Dermis microvascular lymphatic vessel endothelial cell (primary cell): ENCODE data around the gene PARD6G. TPM values are rescaled to one million over a fixed set of nuclear protein-coding genes. Genes with fewer than 3 reads are reported as not detected.

Experiments
- DNase-seq, 2 donors: peaks; one replicate each; pipeline versions ENCODE4 v3.0.0 to v3.0.0-alpha.2; 2010; ENCODE audit warnings: low read depth in 2 of 2
- total RNA-seq: library from RNA; depleted of rRNA; stranded (reverse); fragments of >200 nt; gene quantifications from 2 replicates; pipeline ENCODE4 v1.2.1, GENCODE V29; 2014

Gene PARD6G
- total RNA-seq, 1 donor from 2014 or later = 34.7 TPM

- DNase-seq = peak; percentile 34 to 65
These were observed 99.6 kb downstream of the PARD6G start for GRCh38 chr18:80147418-80148325.

- DNase-seq = peak in 1 of 2 donors; percentile 11
These were observed 100.3 kb downstream of the PARD6G start for GRCh38 chr18:80147037-80147417.

- peak in 1 of 2 donors; percentile 14 for DNase-seq
These were observed 102.0 kb downstream of the PARD6G start for GRCh38 chr18:80145196-80145804.

- peak; percentile 32 to 79 for DNase-seq
These were observed 103.4 kb downstream of the PARD6G start for GRCh38 chr18:80143881-80144280.

- DNase-seq = no peak
These were observed 106.8 kb downstream of the PARD6G start for GRCh38 chr18:80140455-80140985.

GRCh38 chr18:80137976-80138375, 109.3 kb downstream of the PARD6G start:
- DNase-seq = no peak

- DNase-seq = no peak
These were observed 110.2 kb downstream of the PARD6G start for GRCh38 chr18:80137137-80137536.

- DNase-seq = no peak
These were observed 110.6 kb downstream of the PARD6G start for GRCh38 chr18:80136679-80137078.

GRCh38 chr18:80135136-80135535, 112.2 kb downstream of the PARD6G start:
- DNase-seq = no peak

- no peak for DNase-seq
These were observed 114.2 kb downstream of the PARD6G start for GRCh38 chr18:80133124-80133523.

- no peak for DNase-seq
These were observed 115.0 kb downstream of the PARD6G start for GRCh38 chr18:80132180-80132812.

GRCh38 chr18:80130555-80130954, 116.8 kb downstream of the PARD6G start:
- DNase-seq = no peak

- DNase-seq = no peak
These were observed 117.5 kb downstream of the PARD6G start for GRCh38 chr18:80129672-80130367.

GRCh38 chr18:80127635-80128034, 119.7 kb downstream of the PARD6G start:
- DNase-seq = no peak

GRCh38 chr18:80126797-80127196, 120.5 kb downstream of the PARD6G start:
- DNase-seq = no peak

- no peak for DNase-seq
These were observed 123.2 kb downstream of the PARD6G start for GRCh38 chr18:80124131-80124530.

GRCh38 chr18:80120932-80121331, 126.4 kb downstream of the PARD6G start:
- DNase-seq = no peak

GRCh38 chr18:80119111-80119510, 128.2 kb downstream of the PARD6G start:
- DNase-seq = no peak

- DNase-seq = no peak
These were observed 132.3 kb downstream of the PARD6G start for GRCh38 chr18:80115035-80115434.

- DNase-seq = no peak
These were observed 134.6 kb downstream of the PARD6G start for GRCh38 chr18:80112624-80113248.

GRCh38 chr18:80109676-80110078, 137.6 kb downstream of the PARD6G start:
- peak in 1 of 2 donors; percentile 41 for DNase-seq
